ENCODE measurements around the gene PCNX3. TPM values are rescaled to one million over a fixed set of nuclear protein-coding genes. Genes with fewer than 3 reads are reported as not detected.
"Not testable (repeated sequence)": the region's sequence is repeated elsewhere in the genome, so short reads cannot be mapped to it uniquely, and the experiment has no call there.

The PCNX3 gene
- total RNA-seq, 1 donor from 2014 or later, result 4.7 TPM

- peaks cover 14 to 25% (median 19%) of the 10 kb centered on the region in 3 donors for H3K4me1 ChIP-seq (ENCODE audit: control insufficient read depth in 3 of 3, insufficient read depth in 3 of 3, low read length in 3 of 3)
- no peaks in the 10 kb centered on the region for H3K9me3 ChIP-seq (ENCODE audit: control insufficient read depth in 3 of 3, low read length in 3 of 3)
- peaks cover 59% of the 10 kb centered on the region in 3 donors for H3K36me3 ChIP-seq (ENCODE audit: control insufficient read depth in 3 of 3, insufficient read depth in 3 of 3, low read length in 3 of 3)
- H3K27me3 ChIP-seq (ENCODE audit: control insufficient read depth in 3 of 3, insufficient read depth in 3 of 3, low read length in 3 of 3), result no peaks in the 10 kb centered on the region
- H3K4me3 ChIP-seq (ENCODE audit: low read length in 3 of 3), result no peak overlapping the region
- no peak overlapping the region for H3K27ac ChIP-seq (ENCODE audit: low read depth, low read length)
- peak overlapping the region in 1 of 3 donors; percentile 33 for H3K9ac ChIP-seq (ENCODE audit: low read depth in 1 of 3, low read length in 3 of 3)
Observed at GRCh38 chr11:65660038-65660437, 44.5 kb downstream of the PCNX3 start.

- H3K27ac ChIP-seq (ENCODE audit: low read depth, low read length); H3K27me3 ChIP-seq (ENCODE audit: control insufficient read depth in 3 of 3, insufficient read depth in 3 of 3, low read length in 3 of 3); H3K9me3 ChIP-seq (ENCODE audit: control insufficient read depth in 3 of 3, low read length in 3 of 3): not testable (repeated sequence)
- H3K9ac ChIP-seq (ENCODE audit: low read depth in 1 of 3, low read length in 3 of 3), result peak overlapping the region in 1 of 3 donors; percentile 97
- H3K36me3 ChIP-seq (ENCODE audit: control insufficient read depth in 3 of 3, insufficient read depth in 3 of 3, low read length in 3 of 3), result peaks cover 50% of the 10 kb centered on the region in 3 donors
- peaks cover 14 to 23% (median 19%) of the 10 kb centered on the region in 3 donors for H3K4me1 ChIP-seq (ENCODE audit: control insufficient read depth in 3 of 3, insufficient read depth in 3 of 3, low read length in 3 of 3)
- peak overlapping the region in 1 of 3 donors; percentile 95 for H3K4me3 ChIP-seq (ENCODE audit: low read length in 3 of 3)
Observed at GRCh38 chr11:65660908-65661307, 45.3 kb downstream of the PCNX3 start.

- H3K9me3 ChIP-seq (ENCODE audit: control insufficient read depth in 3 of 3, low read length in 3 of 3), result no peaks in the 10 kb centered on the region
- H3K9ac ChIP-seq (ENCODE audit: low read depth in 1 of 3, low read length in 3 of 3), result peak overlapping the region; percentile 96 to 97 (median 97)
- no peaks in the 10 kb centered on the region for H3K27me3 ChIP-seq (ENCODE audit: control insufficient read depth in 3 of 3, insufficient read depth in 3 of 3, low read length in 3 of 3)
- H3K4me3 ChIP-seq (ENCODE audit: low read length in 3 of 3), result peak overlapping the region; percentile 86 to 97 (median 95)
- peak overlapping the region; percentile 98 for H3K27ac ChIP-seq (ENCODE audit: low read depth, low read length)
- peaks cover 14 to 23% (median 19%) of the 10 kb centered on the region in 3 donors for H3K4me1 ChIP-seq (ENCODE audit: control insufficient read depth in 3 of 3, insufficient read depth in 3 of 3, low read length in 3 of 3)
- peaks cover 43 to 47% (median 44%) of the 10 kb centered on the region in 3 donors for H3K36me3 ChIP-seq (ENCODE audit: control insufficient read depth in 3 of 3, insufficient read depth in 3 of 3, low read length in 3 of 3)
Observed at GRCh38 chr11:65661599-65662246, 46.1 kb downstream of the PCNX3 start.

GRCh38 chr11:65662247-65662798 is 46.7 kb downstream of the PCNX3 start:
- Histone ChIP-seq H3K27me3 (ENCODE audit: control insufficient read depth in 3 of 3, insufficient read depth in 3 of 3, low read length in 3 of 3) (no peaks in the 10 kb centered on the region), H3K27ac (ENCODE audit: low read depth, low read length) (peak overlapping the region; percentile 98), H3K4me3 (ENCODE audit: low read length in 3 of 3) (peak overlapping the region; percentile 86 to 97 (median 95)), H3K9me3 (ENCODE audit: control insufficient read depth in 3 of 3, low read length in 3 of 3) (no peaks in the 10 kb centered on the region), H3K9ac (ENCODE audit: low read depth in 1 of 3, low read length in 3 of 3) (peak overlapping the region; percentile 96 to 97 (median 97)), H3K36me3 (ENCODE audit: control insufficient read depth in 3 of 3, insufficient read depth in 3 of 3, low read length in 3 of 3) (peaks cover 38 to 42% (median 39%) of the 10 kb centered on the region in 3 donors), H3K4me1 (ENCODE audit: control insufficient read depth in 3 of 3, insufficient read depth in 3 of 3, low read length in 3 of 3) (peaks cover 14 to 23% (median 19%) of the 10 kb centered on the region in 3 donors)

GRCh38 chr11:65662799-65663638 is 47.4 kb downstream of the PCNX3 start, which contains the start of gene RELA:
TSS of gene RELA (minus strand) at chr11:65662916. CDS start at chr11:65662832, 84 bp downstream.
- Histone ChIP-seq H3K27ac (ENCODE audit: low read depth, low read length) (peak within 1 kb of the TSS; percentile 98), H3K9me3 (ENCODE audit: control insufficient read depth in 3 of 3, low read length in 3 of 3) (no peaks in the 10 kb centered on the region), H3K27me3 (ENCODE audit: control insufficient read depth in 3 of 3, insufficient read depth in 3 of 3, low read length in 3 of 3) (no peaks in the 10 kb centered on the region), H3K4me3 (ENCODE audit: low read length in 3 of 3) (peak within 1 kb of the TSS; percentile 86 to 97 (median 95)), H3K9ac (ENCODE audit: low read depth in 1 of 3, low read length in 3 of 3) (peak within 1 kb of the TSS; percentile 97 to 99 (median 97)), H3K4me1 (ENCODE audit: control insufficient read depth in 3 of 3, insufficient read depth in 3 of 3, low read length in 3 of 3) (peaks cover 14 to 23% (median 19%) of the 10 kb centered on the region in 3 donors), H3K36me3 (ENCODE audit: control insufficient read depth in 3 of 3, insufficient read depth in 3 of 3, low read length in 3 of 3) (peaks cover 31 to 35% (median 32%) of the 10 kb centered on the region in 3 donors)

- Histone ChIP-seq H3K27me3 (ENCODE audit: control insufficient read depth in 3 of 3, insufficient read depth in 3 of 3, low read length in 3 of 3) (no peaks in the 10 kb centered on the region), H3K36me3 (ENCODE audit: control insufficient read depth in 3 of 3, insufficient read depth in 3 of 3, low read length in 3 of 3) (peaks cover 24 to 28% (median 25%) of the 10 kb centered on the region in 3 donors), H3K27ac (ENCODE audit: low read depth, low read length) (peak overlapping the region; percentile 98), H3K4me3 (ENCODE audit: low read length in 3 of 3) (peak overlapping the region; percentile 80 to 95 (median 86)), H3K9me3 (ENCODE audit: control insufficient read depth in 3 of 3, low read length in 3 of 3) (no peaks in the 10 kb centered on the region), H3K4me1 (ENCODE audit: control insufficient read depth in 3 of 3, insufficient read depth in 3 of 3, low read length in 3 of 3) (peaks cover 14 to 23% (median 19%) of the 10 kb centered on the region in 3 donors), H3K9ac (ENCODE audit: low read depth in 1 of 3, low read length in 3 of 3) (peak overlapping the region; percentile 92 to 99 (median 97))
Observed at GRCh38 chr11:65663639-65664200, 48.1 kb downstream of the PCNX3 start.

GRCh38 chr11:65672180-65672860 is 56.7 kb downstream of the PCNX3 start:
- no peaks in the 10 kb centered on the region for H3K9me3 ChIP-seq (ENCODE audit: control insufficient read depth in 3 of 3, low read length in 3 of 3)
- H3K27me3 ChIP-seq (ENCODE audit: control insufficient read depth in 3 of 3, insufficient read depth in 3 of 3, low read length in 3 of 3), result no peaks in the 10 kb centered on the region
- no peak overlapping the region for H3K9ac ChIP-seq (ENCODE audit: low read depth in 1 of 3, low read length in 3 of 3)
- H3K4me3 ChIP-seq (ENCODE audit: low read length in 3 of 3), result no peak overlapping the region
- H3K4me1 ChIP-seq (ENCODE audit: control insufficient read depth in 3 of 3, insufficient read depth in 3 of 3, low read length in 3 of 3), result no peaks in the 10 kb centered on the region
- no peak overlapping the region for H3K27ac ChIP-seq (ENCODE audit: low read depth, low read length)
- H3K36me3 ChIP-seq (ENCODE audit: control insufficient read depth in 3 of 3, insufficient read depth in 3 of 3, low read length in 3 of 3), result no peaks in the 10 kb centered on the region

- no peak overlapping the region for H3K27ac ChIP-seq (ENCODE audit: low read depth, low read length)
- no peaks in the 10 kb centered on the region for H3K36me3 ChIP-seq (ENCODE audit: control insufficient read depth in 3 of 3, insufficient read depth in 3 of 3, low read length in 3 of 3)
- H3K9me3 ChIP-seq (ENCODE audit: control insufficient read depth in 3 of 3, low read length in 3 of 3), result no peaks in the 10 kb centered on the region
- H3K4me3 ChIP-seq (ENCODE audit: low read length in 3 of 3), result no peak overlapping the region
- H3K4me1 ChIP-seq (ENCODE audit: control insufficient read depth in 3 of 3, insufficient read depth in 3 of 3, low read length in 3 of 3), result no peaks in the 10 kb centered on the region
- no peak overlapping the region for H3K9ac ChIP-seq (ENCODE audit: low read depth in 1 of 3, low read length in 3 of 3)
- no peaks in the 10 kb centered on the region for H3K27me3 ChIP-seq (ENCODE audit: control insufficient read depth in 3 of 3, insufficient read depth in 3 of 3, low read length in 3 of 3)
Observed at GRCh38 chr11:65672982-65673381, 57.4 kb downstream of the PCNX3 start.

- no peak overlapping the region for H3K9ac ChIP-seq (ENCODE audit: low read depth in 1 of 3, low read length in 3 of 3)
- H3K4me3 ChIP-seq (ENCODE audit: low read length in 3 of 3), result no peak overlapping the region
- no peaks in the 10 kb centered on the region for H3K4me1 ChIP-seq (ENCODE audit: control insufficient read depth in 3 of 3, insufficient read depth in 3 of 3, low read length in 3 of 3)
- no peaks in the 10 kb centered on the region for H3K27me3 ChIP-seq (ENCODE audit: control insufficient read depth in 3 of 3, insufficient read depth in 3 of 3, low read length in 3 of 3)
- no peaks in the 10 kb centered on the region for H3K36me3 ChIP-seq (ENCODE audit: control insufficient read depth in 3 of 3, insufficient read depth in 3 of 3, low read length in 3 of 3)
- H3K27ac ChIP-seq (ENCODE audit: low read depth, low read length), result no peak overlapping the region
- H3K9me3 ChIP-seq (ENCODE audit: control insufficient read depth in 3 of 3, low read length in 3 of 3), result no peaks in the 10 kb centered on the region
Observed at GRCh38 chr11:65680192-65680743, 64.7 kb downstream of the PCNX3 start.
